SK-N-SH (cell line): ENCODE results near the gene PARD6A.

ENCODE experiments used
- EP300 ChIP-seq, 2 experiments: IDR thresholded peaks; 2 replicates each; pipeline versions ENCODE4 v1.4.0 to v1.6.1; 2012; ENCODE audit warnings: borderline replicate concordance in 1 of 2, low read depth in 1 of 2, low read length in 1 of 2
- FOSL2 ChIP-seq: IDR thresholded peaks from 2 replicates; pipeline ENCODE4 v1.4.0; 2012; ENCODE audit warnings: low read depth, mild to moderate bottlenecking, moderate library complexity, borderline replicate concordance
- GABPA ChIP-seq: IDR thresholded peaks from 2 replicates; pipeline ENCODE4 v1.4.0; 2012; ENCODE audit warnings: low read depth, mild to moderate bottlenecking
- POLR2AphosphoS5 ChIP-seq: IDR thresholded peaks from 2 replicates; pipeline ENCODE4 v1.6.1; 2012; ENCODE audit warnings: low read depth, low read length
- RAD21 ChIP-seq: IDR thresholded peaks from 2 replicates; pipeline ENCODE4 v1.6.1; 2012; ENCODE audit warnings: mild to moderate bottlenecking, low read length
- RCOR1 ChIP-seq: fragments of 150-350 bp; IDR thresholded peaks from 2 replicates; pipeline ENCODE4 v1.6.1; 2017; ENCODE audit warnings: antibody characterized with exemption, low read length
- REST ChIP-seq: IDR thresholded peaks from 2 replicates; pipeline ENCODE4 v1.6.1; 2012; ENCODE audit warnings: mild to moderate bottlenecking, low read depth, low read length, moderate library complexity
- RFX5 ChIP-seq: IDR thresholded peaks from 2 replicates; pipeline ENCODE4 v1.6.1; 2012; ENCODE audit warnings: mild to moderate bottlenecking, improper control_type of control experiment, low read length
- SIN3A ChIP-seq: IDR thresholded peaks from 2 replicates; pipeline ENCODE4 v1.6.1; 2012; ENCODE audit warnings: low read depth, mild to moderate bottlenecking, low read length, moderate library complexity, borderline replicate concordance
- SMC3 ChIP-seq: IDR thresholded peaks from 2 replicates; pipeline ENCODE4 v1.6.1; 2012; ENCODE audit warnings: low read depth, low read length, improper control_type of control experiment
- YY1 ChIP-seq: IDR thresholded peaks from 2 replicates; pipeline ENCODE4 v1.4.0; 2012; ENCODE audit warnings: low read depth, mild to moderate bottlenecking
- TF ChIP-seq, protein P1 (sequence below): fragments of 200-600 bp; sonication (generic); IDR thresholded peaks from 2 replicates; pipeline ENCODE4 v1.6.1; 2017; ENCODE audit warnings: antibody characterized with exemption, mild to moderate bottlenecking, moderate library complexity
- TF ChIP-seq, protein P2 (sequence below): IDR thresholded peaks from 2 replicates; pipeline ENCODE4 v1.4.0; 2012; ENCODE audit warnings: low read depth, borderline replicate concordance
- TF ChIP-seq, protein P3 (sequence below): fragments of 150-350 bp; IDR thresholded peaks from 2 replicates; pipeline ENCODE4 v1.6.1; 2016; ENCODE audit warnings: mild to moderate bottlenecking, low read depth, low read length

DNA sequence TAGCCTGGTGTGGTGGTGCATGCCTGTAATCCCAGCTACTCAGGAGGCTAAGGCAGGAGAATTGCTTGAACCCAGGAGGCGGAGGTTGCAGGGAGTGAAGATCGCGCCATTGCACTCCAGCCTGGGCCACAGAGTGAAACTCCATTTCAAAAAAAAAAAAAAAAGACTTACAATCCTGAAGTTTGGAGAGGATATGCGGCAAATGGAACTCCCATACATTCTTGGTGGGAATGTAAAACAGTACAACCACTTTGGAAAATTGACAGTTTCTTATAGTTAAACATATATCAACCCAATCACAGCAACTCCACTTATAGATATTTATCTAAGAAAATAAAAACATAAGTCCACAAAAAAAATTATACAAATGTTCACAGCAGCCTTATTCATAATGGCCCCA is 46.5 kb downstream of the PARD6A start:
- TF ChIP-seq EP300 (IDR thresholded peaks at IDR 0.05; ENCODE audit: borderline replicate concordance in 1 of 2, low read depth in 1 of 2, low read length in 1 of 2), result no peak
- no peak for TF ChIP-seq RAD21
- no peak for TF ChIP-seq POLR2AphosphoS5
- TF ChIP-seq, protein P1, sequence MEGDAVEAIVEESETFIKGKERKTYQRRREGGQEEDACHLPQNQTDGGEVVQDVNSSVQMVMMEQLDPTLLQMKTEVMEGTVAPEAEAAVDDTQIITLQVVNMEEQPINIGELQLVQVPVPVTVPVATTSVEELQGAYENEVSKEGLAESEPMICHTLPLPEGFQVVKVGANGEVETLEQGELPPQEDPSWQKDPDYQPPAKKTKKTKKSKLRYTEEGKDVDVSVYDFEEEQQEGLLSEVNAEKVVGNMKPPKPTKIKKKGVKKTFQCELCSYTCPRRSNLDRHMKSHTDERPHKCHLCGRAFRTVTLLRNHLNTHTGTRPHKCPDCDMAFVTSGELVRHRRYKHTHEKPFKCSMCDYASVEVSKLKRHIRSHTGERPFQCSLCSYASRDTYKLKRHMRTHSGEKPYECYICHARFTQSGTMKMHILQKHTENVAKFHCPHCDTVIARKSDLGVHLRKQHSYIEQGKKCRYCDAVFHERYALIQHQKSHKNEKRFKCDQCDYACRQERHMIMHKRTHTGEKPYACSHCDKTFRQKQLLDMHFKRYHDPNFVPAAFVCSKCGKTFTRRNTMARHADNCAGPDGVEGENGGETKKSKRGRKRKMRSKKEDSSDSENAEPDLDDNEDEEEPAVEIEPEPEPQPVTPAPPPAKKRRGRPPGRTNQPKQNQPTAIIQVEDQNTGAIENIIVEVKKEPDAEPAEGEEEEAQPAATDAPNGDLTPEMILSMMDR, result no peak
- TF ChIP-seq, protein P2, sequence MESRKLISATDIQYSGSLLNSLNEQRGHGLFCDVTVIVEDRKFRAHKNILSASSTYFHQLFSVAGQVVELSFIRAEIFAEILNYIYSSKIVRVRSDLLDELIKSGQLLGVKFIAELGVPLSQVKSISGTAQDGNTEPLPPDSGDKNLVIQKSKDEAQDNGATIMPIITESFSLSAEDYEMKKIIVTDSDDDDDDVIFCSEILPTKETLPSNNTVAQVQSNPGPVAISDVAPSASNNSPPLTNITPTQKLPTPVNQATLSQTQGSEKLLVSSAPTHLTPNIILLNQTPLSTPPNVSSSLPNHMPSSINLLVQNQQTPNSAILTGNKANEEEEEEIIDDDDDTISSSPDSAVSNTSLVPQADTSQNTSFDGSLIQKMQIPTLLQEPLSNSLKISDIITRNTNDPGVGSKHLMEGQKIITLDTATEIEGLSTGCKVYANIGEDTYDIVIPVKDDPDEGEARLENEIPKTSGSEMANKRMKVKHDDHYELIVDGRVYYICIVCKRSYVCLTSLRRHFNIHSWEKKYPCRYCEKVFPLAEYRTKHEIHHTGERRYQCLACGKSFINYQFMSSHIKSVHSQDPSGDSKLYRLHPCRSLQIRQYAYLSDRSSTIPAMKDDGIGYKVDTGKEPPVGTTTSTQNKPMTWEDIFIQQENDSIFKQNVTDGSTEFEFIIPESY, result no peak
- TF ChIP-seq GABPA, result no peak
- no peak for TF ChIP-seq FOSL2
- no peak for TF ChIP-seq REST
- TF ChIP-seq YY1, result no peak
- TF ChIP-seq, protein P3, sequence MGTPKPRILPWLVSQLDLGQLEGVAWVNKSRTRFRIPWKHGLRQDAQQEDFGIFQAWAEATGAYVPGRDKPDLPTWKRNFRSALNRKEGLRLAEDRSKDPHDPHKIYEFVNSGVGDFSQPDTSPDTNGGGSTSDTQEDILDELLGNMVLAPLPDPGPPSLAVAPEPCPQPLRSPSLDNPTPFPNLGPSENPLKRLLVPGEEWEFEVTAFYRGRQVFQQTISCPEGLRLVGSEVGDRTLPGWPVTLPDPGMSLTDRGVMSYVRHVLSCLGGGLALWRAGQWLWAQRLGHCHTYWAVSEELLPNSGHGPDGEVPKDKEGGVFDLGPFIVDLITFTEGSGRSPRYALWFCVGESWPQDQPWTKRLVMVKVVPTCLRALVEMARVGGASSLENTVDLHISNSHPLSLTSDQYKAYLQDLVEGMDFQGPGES, result no peak
- no peak for TF ChIP-seq RFX5
- TF ChIP-seq SIN3A, result no peak
- TF ChIP-seq RCOR1, result no peak
- no peak for TF ChIP-seq SMC3
